Activated T-cell treated with anti-CD3 and anti-CD28 coated beads for 4 hours (primary cell): ENCODE results near the gene GSG1L.

Experiments
- DNase-seq: peaks from one replicate; pipeline ENCODE4 v3.0.0-alpha.2; 2020

The GSG1L gene

DNA sequence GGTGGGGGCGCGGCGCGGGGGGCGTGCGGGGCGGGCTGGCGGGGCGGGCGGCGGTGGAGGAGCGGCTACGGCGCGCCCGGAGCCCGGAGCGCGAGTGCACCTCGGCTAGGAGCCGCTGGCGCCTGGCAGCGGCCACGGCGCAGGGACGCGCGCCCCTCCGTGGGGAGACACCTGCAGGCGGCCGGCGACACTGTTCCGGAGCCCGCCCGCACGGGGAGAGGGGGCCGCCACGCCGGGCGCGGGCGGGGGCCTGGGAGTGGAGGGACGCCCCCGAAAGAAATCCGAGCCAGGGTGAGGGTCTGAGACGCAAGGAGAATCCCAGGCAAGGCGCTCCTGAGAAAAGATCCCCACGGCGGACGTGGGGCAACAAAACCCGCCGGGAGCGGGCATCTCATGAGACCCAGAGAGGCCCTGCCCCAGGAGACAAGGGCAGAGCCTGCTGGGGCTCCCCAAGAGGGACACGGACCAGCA, at the start of gene GSG1L:
GSG1L (minus strand) TSS at position 124 of the 471 bp plus-strand sequence. CDS start 290 bp downstream, outside the sequence.
- no peak for DNase-seq

DNA sequence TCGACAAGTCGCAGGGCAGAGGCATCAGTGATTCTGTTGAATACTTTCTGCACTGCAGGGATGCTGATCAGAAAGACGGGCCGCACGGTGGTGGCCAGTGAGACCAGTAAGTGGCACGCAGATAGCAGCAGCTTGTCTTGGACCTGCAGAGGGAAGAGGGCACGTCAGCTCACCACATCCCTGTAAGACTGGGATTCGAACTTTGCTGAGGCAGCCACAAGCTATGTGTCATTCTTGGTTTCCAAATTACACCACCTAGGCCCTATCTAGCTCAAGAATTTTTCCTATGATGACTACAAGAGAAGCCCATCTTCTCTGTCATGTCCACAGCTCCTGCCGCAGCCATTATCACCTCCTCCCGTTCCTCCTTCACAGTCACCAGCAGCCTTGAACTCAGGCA, 49.4 kb upstream of the GSG1L start:
- DNase-seq = no peak

DNA sequence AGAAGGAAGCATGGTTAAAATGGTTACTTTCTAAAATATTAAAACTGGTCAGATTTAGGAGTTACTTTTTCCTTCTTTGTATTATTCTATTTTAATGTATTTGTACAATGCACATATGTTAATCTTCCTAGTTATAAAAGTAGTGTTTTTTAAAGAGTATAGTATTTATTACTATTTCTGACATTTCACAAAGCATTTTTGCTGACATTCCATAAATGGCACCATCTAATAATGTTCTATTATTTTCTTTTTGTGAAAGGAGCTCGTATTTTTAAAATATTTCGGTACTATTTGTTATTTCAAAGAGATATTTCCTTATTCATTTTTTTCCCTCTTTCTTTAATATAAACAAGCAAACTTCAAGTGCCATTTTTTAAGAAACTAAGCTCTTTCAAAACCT, 47.5 kb upstream of the GSG1L start:
- DNase-seq = no peak

- DNase-seq = no peak
Observed at GRCh38 chr16:28110479-28110878, 47.0 kb upstream of the GSG1L start.

DNA sequence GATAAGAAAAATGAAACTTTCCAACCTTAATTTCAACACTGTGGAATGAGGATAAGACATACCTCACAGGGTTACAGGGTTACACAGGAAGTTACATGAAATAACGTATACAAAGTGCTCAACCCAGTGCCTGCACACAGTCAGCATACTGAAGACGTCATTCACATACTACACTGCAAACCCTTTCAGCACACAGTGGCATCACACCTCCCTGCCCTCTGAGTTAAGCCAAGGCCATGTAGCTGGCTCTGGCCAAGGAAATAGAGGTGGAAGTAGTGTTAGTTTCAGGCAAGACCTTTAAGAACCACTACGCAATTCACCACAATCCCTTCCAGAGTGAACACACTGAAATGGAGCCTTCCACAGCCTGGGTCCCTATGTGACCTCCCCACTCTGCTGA, 46.6 kb upstream of the GSG1L start:
- DNase-seq = no peak

DNA sequence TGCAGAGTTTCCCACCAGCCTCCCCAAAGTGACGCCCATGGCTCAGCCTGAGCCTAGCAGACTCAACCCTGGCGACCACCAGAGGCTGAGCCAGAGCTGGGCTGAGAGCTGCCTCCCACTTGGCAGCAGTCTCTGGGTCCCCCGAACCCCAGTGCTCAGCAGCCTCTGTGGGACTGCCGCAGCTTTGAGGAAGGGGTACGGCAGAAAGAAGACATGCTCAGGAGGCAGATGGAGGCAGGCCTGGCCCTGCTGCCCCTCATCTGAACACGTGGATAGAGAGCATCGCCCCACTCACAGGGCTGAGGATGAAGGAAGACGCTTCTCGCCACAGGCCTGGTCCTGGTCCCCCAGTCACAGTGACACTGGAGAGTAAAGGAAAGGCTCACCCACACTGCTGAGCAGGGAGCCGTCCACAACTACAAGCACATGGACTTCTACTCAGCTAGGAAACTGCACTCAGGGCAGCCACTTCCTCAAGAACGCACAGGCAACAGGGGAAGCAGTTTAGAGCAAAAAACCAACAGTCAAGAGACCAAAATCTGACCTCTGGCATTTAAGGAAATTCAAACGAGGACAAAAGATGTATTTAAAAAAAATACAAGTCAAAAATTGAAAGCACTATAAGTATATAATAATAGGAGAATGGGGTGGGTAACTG, 45.2 kb upstream of the GSG1L start:
- DNase-seq = no peak

GRCh38 chr16:28107232-28107631, 43.7 kb upstream of the GSG1L start:
- DNase-seq = no peak

GRCh38 chr16:28106467-28107215, 43.1 kb upstream of the GSG1L start:
- DNase-seq = no peak

DNA sequence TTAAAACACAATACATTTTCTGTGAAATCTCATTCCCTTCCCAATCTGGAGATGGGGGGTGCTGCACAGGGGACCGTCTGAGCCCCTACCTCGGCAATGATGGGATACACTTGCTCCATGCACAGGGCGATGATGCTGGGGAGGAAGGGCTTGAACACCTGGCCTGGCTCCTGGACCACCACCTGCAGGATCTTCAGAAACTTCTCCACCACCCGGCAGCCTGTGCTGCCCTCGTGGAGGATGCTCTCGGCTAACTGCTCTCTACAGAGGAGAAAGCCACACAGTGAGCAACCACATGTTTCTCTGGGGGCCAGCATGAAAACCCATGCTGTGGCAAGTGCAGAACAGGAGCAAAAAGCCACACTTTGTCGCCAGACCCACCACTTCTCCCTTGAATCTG, 42.4 kb upstream of the GSG1L start:
- no peak for DNase-seq

DNA sequence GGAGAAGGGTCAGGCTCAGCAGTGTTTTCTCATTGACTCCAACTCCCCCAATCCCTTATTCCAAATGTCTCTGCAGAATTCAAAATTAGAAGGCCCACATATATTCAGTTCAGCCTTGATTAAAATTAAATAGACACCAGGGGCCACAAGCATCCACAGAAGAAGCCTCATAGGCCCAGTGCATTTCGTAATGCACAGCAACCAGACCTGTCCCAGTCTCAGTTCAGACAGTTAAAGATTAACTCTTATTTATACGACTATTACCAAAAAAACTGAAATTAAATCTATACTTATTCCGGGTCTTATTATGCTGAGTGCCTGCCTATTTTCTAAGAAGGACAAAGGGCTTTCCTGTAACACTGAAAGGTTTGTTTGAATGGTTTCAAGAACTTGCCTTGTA, 41.8 kb upstream of the GSG1L start:
- no peak for DNase-seq

DNA sequence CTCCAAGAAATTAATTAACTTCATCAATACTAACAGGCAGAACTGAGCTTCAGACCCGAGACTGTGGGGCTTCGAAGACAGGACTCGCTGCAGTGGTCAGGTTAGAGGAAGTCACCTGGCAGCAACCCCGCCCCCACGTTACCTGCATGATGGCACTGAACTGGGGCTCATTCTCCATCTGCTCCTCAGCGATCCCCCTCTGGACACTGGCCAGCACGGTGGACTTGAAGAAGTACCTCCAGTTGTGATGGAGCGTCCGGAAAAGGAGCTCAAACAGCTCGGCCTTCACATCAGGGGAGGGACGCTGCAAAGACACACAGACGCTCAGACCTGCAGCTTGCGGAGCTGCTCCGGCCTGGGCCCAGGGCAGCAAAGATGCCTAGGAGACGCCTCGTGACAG, 40.9 kb upstream of the GSG1L start:
- DNase-seq = no peak

DNA sequence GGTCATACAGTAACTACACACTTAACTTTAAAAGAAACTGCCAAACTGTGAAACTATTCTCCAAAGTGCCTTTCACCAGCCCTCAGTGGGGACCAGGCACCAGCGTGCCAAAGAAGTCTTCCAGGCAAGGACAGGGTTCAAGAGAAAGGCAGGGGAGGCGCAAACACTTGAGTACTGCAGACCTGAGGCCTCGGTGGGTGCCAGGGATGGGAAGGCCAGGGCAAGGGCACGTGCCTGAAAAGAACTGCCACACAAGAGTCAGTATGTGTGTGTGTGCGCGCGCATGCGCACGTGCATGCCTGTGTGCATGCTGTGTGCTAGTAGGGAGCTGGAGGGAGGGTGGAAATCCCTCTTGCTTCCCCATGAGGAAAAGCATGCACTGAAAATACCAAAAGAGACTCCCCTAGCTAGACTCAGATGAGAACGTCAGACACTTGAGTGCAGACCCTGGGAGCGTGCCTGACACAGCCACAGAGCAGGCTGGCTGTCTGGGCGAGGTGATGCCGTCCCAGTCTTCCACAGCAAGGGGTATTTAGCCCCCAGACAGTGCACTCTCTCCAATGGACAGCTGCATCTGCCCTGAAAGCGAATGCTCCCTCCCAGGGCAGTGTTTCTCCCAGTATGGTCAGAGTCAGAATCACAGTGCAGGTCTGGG, 40.1 kb upstream of the GSG1L start:
- no peak for DNase-seq

GRCh38 chr16:28101533-28101890, 38.0 kb upstream of the GSG1L start:
- no peak for DNase-seq

DNA sequence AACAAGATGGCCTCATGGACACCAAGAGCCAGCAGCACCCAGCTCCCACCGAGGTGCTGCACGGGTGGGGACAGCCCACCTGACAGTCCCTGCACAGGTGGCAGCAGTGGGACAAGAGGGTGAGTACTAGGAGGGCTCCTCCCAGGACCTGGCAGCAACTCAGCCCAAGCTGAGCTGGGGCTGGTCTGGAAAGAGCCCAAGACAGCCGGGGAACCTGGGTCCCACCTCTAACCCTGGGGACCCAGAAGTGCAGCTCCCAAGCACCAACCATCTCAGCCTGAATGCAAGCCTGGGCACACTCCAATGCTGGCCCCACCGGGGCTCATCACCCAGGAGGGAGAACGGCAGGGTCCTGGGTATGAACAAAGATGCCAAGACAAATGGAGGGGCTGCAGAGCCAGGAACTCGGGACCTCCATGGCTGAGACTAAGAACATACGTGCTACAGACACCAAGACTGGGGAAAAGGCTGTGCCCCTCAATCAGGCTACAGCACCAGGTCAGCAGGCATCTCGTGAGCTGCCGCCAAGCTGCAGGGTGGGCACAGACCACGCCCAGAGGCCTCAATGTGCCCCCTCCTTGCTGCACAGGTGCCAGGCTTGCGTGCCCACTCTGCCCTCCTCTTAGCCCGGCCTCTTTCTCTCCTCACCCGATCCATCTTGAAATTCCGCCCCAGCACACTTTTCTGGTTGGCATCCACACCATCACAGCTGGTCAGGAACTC, 37.5 kb upstream of the GSG1L start:
- no peak for DNase-seq

DNA sequence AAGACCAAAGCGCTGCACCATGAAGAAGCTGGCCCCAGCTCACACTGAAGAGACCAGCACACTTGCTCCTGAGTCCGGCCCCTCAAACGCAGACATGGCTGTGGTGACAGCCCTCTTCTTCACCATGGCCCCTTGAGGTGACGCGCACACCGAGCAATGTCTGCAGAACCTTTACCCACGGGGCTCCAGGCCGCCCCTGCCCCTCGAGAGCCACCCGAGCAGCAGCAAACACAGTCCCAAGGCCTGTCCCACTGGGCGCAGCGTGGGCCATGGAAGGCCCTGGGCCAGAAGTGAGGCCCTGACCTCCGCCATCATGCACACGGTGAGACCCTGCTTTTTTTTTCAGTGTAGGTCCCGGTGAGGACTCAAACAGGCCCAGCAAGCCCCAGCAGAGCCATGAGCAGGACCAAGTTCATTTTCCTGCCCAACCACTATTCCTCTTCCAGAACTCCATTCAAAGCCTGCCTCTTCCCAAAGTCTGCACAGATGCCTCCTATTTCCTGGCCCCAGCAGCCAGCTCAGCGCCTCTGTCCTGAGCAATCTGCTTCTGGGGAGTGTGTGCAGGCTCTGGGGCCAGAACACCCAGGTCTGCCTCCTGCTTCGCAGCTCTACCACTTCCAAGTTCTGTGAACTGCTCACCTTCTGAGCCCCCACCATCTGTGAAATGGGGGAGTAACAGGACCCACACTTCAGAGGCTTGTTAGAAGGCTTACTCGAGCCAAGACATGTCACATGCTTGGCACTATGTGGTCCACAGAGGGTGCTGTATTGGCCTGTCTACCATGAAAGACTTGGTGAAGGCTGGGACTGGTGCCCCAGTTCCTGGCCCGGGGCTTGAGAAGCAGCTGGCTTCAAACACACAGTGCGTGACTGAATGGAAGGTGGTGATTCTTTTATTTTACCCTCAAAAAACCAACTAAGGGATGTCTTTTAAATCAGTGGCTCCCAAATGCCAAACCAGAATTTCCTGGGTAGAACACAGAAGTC, 35.7 kb upstream of the GSG1L start:
- no peak for DNase-seq

GRCh38 chr16:28098171-28098958, 34.9 kb upstream of the GSG1L start:
- no peak for DNase-seq

GRCh38 chr16:28096983-28097899, 33.7 kb upstream of the GSG1L start:
- DNase-seq = no peak

DNA sequence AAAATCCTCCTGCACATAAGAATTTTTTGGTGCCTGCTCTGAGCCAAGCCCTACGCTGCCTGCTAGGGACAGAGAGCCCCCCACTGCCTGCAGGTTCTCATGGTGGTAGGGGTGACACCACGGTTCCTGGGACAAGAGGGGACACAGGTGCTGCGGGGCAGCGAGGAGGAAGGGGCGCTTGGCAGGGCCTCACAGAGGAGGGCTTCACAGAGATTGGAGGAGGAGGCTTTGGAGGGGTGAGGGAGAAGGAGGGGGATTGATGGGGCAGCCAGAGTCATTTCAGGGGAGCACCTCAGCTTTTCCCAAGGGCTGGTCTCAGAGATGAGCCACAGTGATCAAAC, 29.8 kb upstream of the GSG1L start:
- no peak for DNase-seq

GRCh38 chr16:28092721-28093384, 29.3 kb upstream of the GSG1L start:
- no peak for DNase-seq

DNA sequence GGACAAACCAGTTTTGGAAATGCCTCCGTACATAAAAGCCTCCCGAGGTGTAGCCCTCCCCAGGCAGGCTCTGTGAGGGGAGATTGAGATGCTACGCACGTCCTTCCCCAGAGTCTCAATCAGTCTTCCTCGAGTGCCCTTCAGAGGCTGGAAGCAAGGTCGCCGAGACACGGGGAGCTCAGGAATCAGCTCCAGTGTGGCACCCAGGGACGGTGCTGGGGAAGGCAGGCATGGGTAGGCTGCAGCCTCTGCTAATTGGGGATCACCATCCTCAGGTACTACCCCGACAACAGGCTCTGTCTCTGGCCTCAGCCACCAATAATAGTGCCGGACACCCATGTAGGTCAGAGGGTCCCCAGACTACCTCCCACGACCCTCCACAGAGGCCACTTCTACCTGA, 28.1 kb upstream of the GSG1L start:
- no peak for DNase-seq
